Parietal lobe (tissue), 2 donors: ENCODE measurements around the gene ACBD5. TPM values are rescaled to one million over a fixed set of nuclear protein-coding genes. Genes with fewer than 3 reads are reported as not detected.

Source experiments
- small RNA-seq: library from RNA; depleted of rRNA; stranded (forward); fragments of <200 nt; gene quantifications from one replicate; pipeline ENCODE3, GENCODE V24; 2014; ENCODE audit warnings: low replicate concordance
- total RNA-seq: library from RNA; depleted of rRNA; stranded (reverse); fragments of >200 nt; gene quantifications from one replicate; pipeline ENCODE4 v1.2.3, GENCODE V29; 2014

ACBD5 gene
- 36.3 TPM for total RNA-seq

GRCh38 chr10:27240212-27241009, at the start of gene ACBD5:
ACBD5 (minus strand) TSS chr10:27240797; CDS start chr10:27240688, 109 bp downstream.

GRCh38 chr10:27155066-27155754, 85.4 kb downstream of the ACBD5 start, which contains the start of gene MASTL:
MASTL (plus strand) TSS chr10:27155352; CDS start chr10:27155427, 75 bp downstream.

Small RNA genes within 50 kb of the gene (small RNA-seq; reads per million reads assigned to genes)
- gene RNU2-24P, result 2.5 reads per million, percentile 82 among the genes with 10 or more reads in this experiment
- gene RNU7-12P, result not detected

Other genes with a start within 250 kb of the ACBD5 start
- gene ANKRD26, start 140.3 kb downstream of the ACBD5 start, total RNA-seq, result 31.9 TPM
- gene YME1L1, start 86.4 kb downstream of the ACBD5 start, total RNA-seq, result 93.9 TPM
- 11.9 TPM for gene MASTL, start 85.4 kb downstream of the ACBD5 start, total RNA-seq